Thyroid gland (tissue), 4 donors: ENCODE measurements around the gene CNN3. TPM values are rescaled to one million over a fixed set of nuclear protein-coding genes. Genes with fewer than 3 reads are reported as not detected.
A peak's percentile ranks its signal among the peaks of the same experiment; 100 is the strongest.

Experiments used
- DNase-seq, 2 donors: peaks; one replicate each; pipeline ENCODE4 v3.0.0-alpha.2; 2019
- H3K27ac ChIP-seq, 3 donors: fragments of 200-600 bp; sonication (generic); 1 replicate in 2 of 3; 2 replicates in 1 of 3; pipeline ENCODE4 v1.5.1; 2016 to 2019; ENCODE audit warnings: mild to moderate bottlenecking in 1 of 3, moderate library complexity in 1 of 3
- H3K27me3 ChIP-seq: fragments of 200-600 bp; sonication (generic); one replicate; pipeline ENCODE4 v1.5.1; 2019
- H3K36me3 ChIP-seq, 2 donors: fragments of 200-600 bp; sonication (generic); one replicate each; pipeline ENCODE4 v1.5.1; 2016 to 2019
- H3K4me1 ChIP-seq, 2 donors: fragments of 200-600 bp; sonication (generic); one replicate each; pipeline ENCODE4 v1.5.1; 2017 to 2019
- H3K4me3 ChIP-seq, 3 donors: fragments of 200-600 bp; sonication (generic); replicated peaks in 1 of 3; 1 replicate in 2 of 3; 2 replicates in 1 of 3; pipeline ENCODE4 v1.5.1; 2016; ENCODE audit warnings: mild to moderate bottlenecking in 1 of 3
- H3K9me3 ChIP-seq: fragments of 200-600 bp; sonication (generic); one replicate; pipeline ENCODE4 v1.5.1; 2017
- CTCF ChIP-seq, 6 experiments: fragments of 200-600 bp in 3 of 6; fragments of 450-650 bp in 3 of 6; sonication (generic) in 3 of 6; IDR thresholded peaks; one replicate each; pipeline ENCODE4 v1.5.1; 2016 to 2019; ENCODE audit warnings: antibody characterized with exemption in 6 of 6, mild to moderate bottlenecking in 2 of 6, inconsistent platforms in 1 of 6, moderate library complexity in 1 of 6
- POLR2A ChIP-seq, 2 donors: fragments of 450-650 bp; IDR thresholded peaks; one replicate each; pipeline ENCODE4 v1.6.1; 2017; ENCODE audit warnings: antibody characterized with exemption in 2 of 2, mild to moderate bottlenecking in 2 of 2, moderate library complexity in 1 of 2
- WGBS, 2 donors: methylation state at CpG; one replicate each; pipeline ENCODE4 v1.1.5; 2017; 5-methylcytosine and 5-hydroxymethylcytosine counted together
- intact Hi-C: fragments of 100-400 bp; cut with DNase I; formaldehyde crosslinking; loops from one replicate; pipeline ENCODE4 v1.15.1; 2023
- total RNA-seq, 4 donors: library from RNA; depleted of rRNA; stranded (reverse); fragments of >200 nt; gene quantifications; one replicate each; pipeline ENCODE4 v1.2.3, GENCODE V29; 2016

CNN3 gene
- total RNA-seq, 4 donors from 2014 or later, result 149 to 257 (median 177) TPM

DNA sequence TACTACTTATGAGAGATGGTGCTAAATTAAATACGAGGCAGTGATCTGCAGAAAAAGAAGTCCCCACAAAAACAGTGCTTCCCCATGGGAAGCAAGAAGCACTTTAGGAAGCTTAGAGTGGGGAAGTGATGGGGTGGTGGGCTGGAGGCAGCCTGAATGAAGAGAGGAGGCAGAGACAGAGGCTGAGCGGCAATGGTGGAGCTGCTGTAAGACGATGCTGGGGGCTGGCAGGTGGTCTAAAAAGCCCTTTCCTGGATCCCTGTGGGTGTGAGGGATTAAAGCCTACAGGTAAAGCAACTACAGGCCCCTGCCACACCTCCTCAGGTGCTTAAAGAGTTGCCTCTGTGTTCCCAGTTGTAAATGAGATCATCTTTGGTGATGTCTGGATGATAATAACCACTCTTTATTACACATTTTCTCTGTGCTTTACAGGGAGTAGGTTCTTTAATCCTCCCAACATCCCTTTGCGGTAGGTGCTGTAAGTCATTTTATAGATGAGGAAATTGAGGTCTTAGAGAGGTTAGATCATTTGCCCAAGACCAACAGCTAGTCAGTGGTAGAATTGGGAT, 39.2 kb downstream of the CNN3 start:
- intact Hi-C loops, result no loop called here
- Histone ChIP-seq H3K27ac (no peak overlapping the region), H3K4me1 (peaks cover 19 to 23% of the 10 kb centered on the region in 2 donors), H3K9me3 (no peaks in the 10 kb centered on the region), H3K4me3 (no peak overlapping the region), H3K36me3 (peaks cover 2 to 9% of the 10 kb centered on the region in 2 donors), H3K27me3 (no peaks in the 10 kb centered on the region)
- TF ChIP-seq CTCF (IDR thresholded peaks at IDR 0.05) (no peak), POLR2A (IDR thresholded peaks at IDR 0.05) (no peak)
- no peak for DNase-seq
- WGBS, 2 donors, result 80 to 85% methylated on average over 4 of the region's 4 CpGs

- WGBS, 2 donors, result 72 to 81% methylated on average over 3 of the region's 3 CpGs
- DNase-seq, result no peak
- Histone ChIP-seq H3K36me3 (peaks cover 2 to 9% of the 10 kb centered on the region in 2 donors), H3K4me1 (peaks cover 19 to 23% of the 10 kb centered on the region in 2 donors), H3K9me3 (no peaks in the 10 kb centered on the region), H3K27me3 (no peaks in the 10 kb centered on the region), H3K4me3 (no peak overlapping the region), H3K27ac (no peak overlapping the region)
- intact Hi-C loops, result no loop called here
- no peak for TF ChIP-seq POLR2A (IDR thresholded peaks at IDR 0.05)
- no peak for TF ChIP-seq CTCF (IDR thresholded peaks at IDR 0.05)
These were observed 39.8 kb downstream of the CNN3 start for GRCh38 chr1:94887106-94887505.

- H3K27me3 ChIP-seq, result no peaks in the 10 kb centered on the region
- TF ChIP-seq CTCF (IDR thresholded peaks at IDR 0.05) (no peak), POLR2A (IDR thresholded peaks at IDR 0.05) (no peak)
- H3K27ac ChIP-seq, result peak overlapping the region in 1 of 3 donors; percentile 11
- no peak overlapping the region for H3K4me3 ChIP-seq
- WGBS, 2 donors, result 71 to 78% methylated on average over 5 of the region's 5 CpGs
- intact Hi-C loops, result no loop called here
- peaks cover 19 to 23% of the 10 kb centered on the region in 2 donors for H3K4me1 ChIP-seq
- H3K9me3 ChIP-seq, result no peaks in the 10 kb centered on the region
- H3K36me3 ChIP-seq, result peaks cover 2 to 6% of the 10 kb centered on the region in 2 donors
- no peak for DNase-seq
These were observed 40.5 kb downstream of the CNN3 start for GRCh38 chr1:94886361-94886760.

- no peak for DNase-seq
- TF ChIP-seq CTCF (IDR thresholded peaks at IDR 0.05), result no peak
- TF ChIP-seq POLR2A (IDR thresholded peaks at IDR 0.05), result no peak
- Histone ChIP-seq H3K27me3 (no peaks in the 10 kb centered on the region), H3K36me3 (no peaks in the 10 kb centered on the region), H3K9me3 (no peaks in the 10 kb centered on the region), H3K27ac (peak overlapping the region; percentile 71 to 89 (median 84)), H3K4me1 (peaks cover 19 to 23% of the 10 kb centered on the region in 2 donors), H3K4me3 (no peak overlapping the region)
- intact Hi-C loops, result no loop called here
- WGBS, 2 donors, result 38 to 43% methylated on average over 6 of the region's 6 CpGs
These were observed 42.4 kb downstream of the CNN3 start for GRCh38 chr1:94884507-94884906.

DNA sequence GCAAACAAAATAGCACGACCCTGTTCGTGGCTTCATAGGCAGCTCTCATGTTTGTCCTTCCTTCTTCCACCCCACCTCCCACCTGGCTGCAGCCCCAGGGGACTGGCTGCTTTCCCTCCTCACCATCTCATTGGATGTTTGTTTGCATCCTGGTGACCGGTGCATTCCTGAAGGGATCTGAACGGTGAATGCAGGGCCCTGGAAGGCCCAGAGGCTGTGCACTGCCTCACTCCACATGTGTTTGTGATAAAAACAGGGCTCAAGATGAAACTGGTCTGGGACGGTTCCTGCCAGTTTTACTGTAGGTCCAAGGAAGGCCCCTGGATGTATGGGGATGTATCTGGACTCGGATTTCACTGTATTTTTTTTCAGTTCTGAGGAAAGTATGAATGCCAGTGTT, 42.8 kb downstream of the CNN3 start:
- peak; percentile 88 to 91 for DNase-seq
- Histone ChIP-seq H3K4me1 (peaks cover 19 to 23% of the 10 kb centered on the region in 2 donors), H3K36me3 (no peaks in the 10 kb centered on the region), H3K27me3 (no peaks in the 10 kb centered on the region), H3K9me3 (no peaks in the 10 kb centered on the region), H3K27ac (peak overlapping the region; percentile 71 to 89 (median 84)), H3K4me3 (no peak overlapping the region)
- TF ChIP-seq POLR2A (IDR thresholded peaks at IDR 0.05) (peak in 1 of 2 donors; percentile 63), CTCF (IDR thresholded peaks at IDR 0.05) (no peak)
- 11 to 19% methylated on average over 6 of the region's 6 CpGs for WGBS, 2 donors
- intact Hi-C loops, result no loop called here
